HG03196 (cell line): ENCODE measurements around the gene FLNC.

Experiments used
- ATAC-seq: cut with Tn5 transposase; IDR thresholded peaks from one replicate; pipeline ENCODE4 v1.9.1; 2021; ENCODE audit not compliant: unreplicated experiment

Gene FLNC

GRCh38 chr7:128829391-128830166, 627 bp upstream of the FLNC start:
- no peak for ATAC-seq

- no peak for ATAC-seq
Measured at GRCh38 chr7:128831178-128831993, 1.2 kb downstream of the FLNC start.

GRCh38 chr7:128831994-128832879, 2.0 kb downstream of the FLNC start:
- no peak for ATAC-seq

GRCh38 chr7:128832880-128833147, 2.6 kb downstream of the FLNC start:
- no peak for ATAC-seq

- no peak for ATAC-seq
Measured at GRCh38 chr7:128833148-128833945, 3.1 kb downstream of the FLNC start.

- no peak for ATAC-seq
Measured at GRCh38 chr7:128833946-128834325, 3.7 kb downstream of the FLNC start.

GRCh38 chr7:128835231-128835751, 5.1 kb downstream of the FLNC start:
- ATAC-seq = no peak

- ATAC-seq = no peak
Measured at GRCh38 chr7:128835790-128836641, 5.8 kb downstream of the FLNC start.

GRCh38 chr7:128836729-128837348, 6.6 kb downstream of the FLNC start:
- ATAC-seq = no peak

DNA sequence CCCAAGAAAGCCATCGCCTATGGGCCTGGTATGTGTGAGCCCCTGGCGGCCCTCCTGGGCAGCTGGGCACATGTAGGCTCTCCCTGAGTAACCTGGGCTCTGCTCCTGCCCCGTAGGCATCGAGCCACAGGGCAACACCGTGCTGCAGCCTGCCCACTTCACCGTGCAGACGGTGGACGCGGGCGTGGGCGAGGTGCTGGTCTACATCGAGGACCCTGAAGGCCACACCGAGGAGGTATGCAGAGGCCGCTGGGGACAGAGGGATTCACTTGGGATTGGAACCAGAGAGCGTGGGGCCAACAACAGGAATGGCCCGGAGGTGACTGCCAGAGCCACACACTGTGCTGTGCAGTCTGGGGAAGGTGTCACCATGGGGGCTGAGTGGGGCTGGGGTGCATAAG, 7.3 kb downstream of the FLNC start:
- no peak for ATAC-seq

DNA sequence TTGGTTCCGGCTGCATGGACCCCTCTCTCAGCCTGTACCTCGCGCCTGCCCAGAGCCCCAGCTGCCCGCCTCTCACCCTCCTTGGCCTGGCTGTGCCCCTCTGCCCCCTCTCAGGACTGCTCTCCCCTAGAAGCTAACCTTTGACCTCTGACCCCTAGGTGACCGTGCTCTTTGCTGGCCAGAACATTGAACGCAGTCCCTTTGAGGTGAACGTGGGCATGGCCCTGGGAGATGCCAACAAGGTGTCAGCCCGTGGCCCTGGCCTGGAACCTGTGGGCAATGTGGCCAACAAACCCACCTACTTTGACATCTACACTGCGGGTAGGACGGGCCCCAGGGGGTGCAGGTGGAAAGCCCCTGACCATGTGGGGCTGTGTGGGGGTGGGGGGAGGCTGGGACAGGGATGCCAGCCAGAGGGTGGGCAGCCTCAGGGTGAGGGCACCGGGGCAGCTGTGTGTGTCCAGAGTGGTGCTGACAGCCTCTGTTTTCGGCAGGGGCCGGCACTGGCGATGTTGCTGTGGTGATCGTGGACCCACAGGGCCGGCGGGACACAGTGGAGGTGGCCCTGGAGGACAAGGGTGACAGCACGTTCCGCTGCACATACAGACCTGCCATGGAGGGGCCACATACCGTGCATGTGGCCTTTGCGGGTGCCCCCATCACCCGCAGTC, 8.0 kb downstream of the FLNC start:
- ATAC-seq = no peak

DNA sequence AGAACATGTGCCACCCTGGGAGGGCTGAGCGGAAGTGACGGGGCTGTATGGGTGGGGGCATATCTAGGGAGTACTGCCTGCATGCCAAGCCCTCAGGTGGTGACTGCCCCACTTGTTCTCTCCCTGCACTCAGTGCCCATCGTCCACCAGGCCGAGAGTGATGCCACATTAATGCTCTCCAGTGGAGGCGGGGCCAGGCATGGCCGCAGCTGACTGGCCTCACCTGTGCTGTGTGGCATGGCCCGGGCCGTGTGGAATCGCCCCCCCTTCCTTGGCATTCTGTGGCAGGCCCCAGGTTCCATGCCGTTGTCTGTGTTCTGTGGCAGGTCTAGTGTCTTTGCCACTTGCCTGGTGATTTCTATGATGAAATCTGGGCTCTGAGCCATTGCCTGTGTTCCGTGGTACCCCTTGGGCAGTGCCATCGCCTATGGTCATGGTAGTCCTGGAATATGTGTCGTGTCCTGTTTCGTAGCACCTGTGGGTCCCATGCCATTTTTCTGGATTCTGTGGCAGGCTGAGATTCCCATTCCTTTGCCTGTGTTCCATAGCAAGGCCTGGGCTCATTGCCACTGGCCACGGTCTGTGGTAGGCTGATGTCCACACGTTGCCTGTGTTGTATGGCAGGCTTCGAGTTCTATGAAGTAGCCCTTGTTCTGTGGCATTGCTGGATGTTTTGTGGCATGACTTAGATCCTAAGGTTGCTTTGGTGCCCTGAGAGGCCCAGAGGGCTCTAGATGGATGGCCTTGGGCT, 8.9 kb downstream of the FLNC start:
- no peak for ATAC-seq

- ATAC-seq = no peak
Measured at GRCh38 chr7:128839751-128840177, 9.6 kb downstream of the FLNC start.

DNA sequence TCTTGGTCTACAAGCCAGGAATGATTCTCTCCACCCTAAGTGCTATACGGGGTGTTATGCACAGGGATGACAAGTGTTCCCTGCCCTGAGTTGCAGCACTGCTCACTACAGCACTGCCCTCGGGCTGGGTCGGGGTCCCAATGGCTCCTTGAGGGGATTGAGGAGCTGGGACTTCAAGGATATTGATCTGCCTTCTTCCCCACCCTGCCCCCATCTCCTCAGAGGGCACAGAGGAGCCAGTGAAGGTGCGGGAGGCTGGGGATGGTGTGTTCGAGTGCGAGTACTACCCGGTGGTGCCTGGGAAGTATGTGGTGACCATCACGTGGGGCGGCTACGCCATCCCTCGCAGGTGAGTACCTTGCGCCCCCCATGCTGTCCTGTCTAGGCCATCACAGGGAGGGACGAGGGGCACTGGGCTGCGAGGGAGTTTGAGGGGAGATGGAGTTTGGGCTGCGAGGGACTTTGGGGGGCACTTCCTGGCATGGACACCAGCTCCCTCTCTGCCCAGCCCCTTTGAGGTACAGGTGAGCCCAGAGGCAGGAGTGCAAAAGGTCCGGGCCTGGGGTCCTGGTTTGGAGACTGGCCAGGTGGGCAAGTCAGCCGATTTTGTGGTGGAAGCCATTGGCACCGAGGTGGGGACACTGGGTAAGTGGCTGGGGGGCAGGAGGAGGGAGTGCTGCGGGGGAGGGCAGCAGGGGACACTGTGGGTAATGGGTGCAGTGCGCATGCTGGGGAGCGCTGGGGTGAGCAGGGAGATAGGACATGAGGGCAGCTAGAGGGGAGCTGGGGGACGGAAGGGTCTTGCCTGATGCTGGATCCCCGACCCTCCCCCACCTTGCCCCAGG, 10.3 kb downstream of the FLNC start:
- no peak for ATAC-seq

DNA sequence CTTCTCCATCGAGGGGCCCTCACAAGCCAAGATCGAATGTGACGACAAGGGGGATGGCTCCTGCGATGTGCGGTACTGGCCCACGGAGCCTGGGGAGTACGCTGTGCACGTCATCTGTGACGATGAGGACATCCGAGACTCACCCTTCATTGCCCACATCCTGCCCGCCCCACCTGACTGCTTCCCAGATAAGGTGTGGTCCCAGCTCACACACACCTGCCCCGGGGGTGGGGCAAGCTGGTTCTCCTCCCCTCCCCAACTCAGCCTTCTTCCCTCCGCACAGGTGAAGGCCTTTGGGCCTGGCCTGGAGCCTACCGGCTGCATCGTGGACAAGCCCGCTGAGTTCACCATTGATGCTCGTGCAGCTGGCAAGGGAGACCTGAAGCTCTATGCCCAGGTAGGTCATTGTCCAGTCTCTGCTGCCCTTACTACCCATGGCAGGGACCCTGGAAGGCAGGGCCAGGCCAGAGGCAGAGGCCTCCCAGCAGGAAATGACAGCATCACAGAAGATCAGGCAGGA, 11.0 kb downstream of the FLNC start:
- no peak for ATAC-seq

- no peak for ATAC-seq
Measured at GRCh38 chr7:128841921-128842673, 11.9 kb downstream of the FLNC start.
